ENCODE measurements around the gene BHLHE23. TPM values are rescaled to one million over a fixed set of nuclear protein-coding genes. Genes with fewer than 3 reads are reported as not detected.

BHLHE23 gene
- polyA plus RNA-seq, 1 of the 3 experiments (the other 2 are of a cell fraction): not detected

DNA sequence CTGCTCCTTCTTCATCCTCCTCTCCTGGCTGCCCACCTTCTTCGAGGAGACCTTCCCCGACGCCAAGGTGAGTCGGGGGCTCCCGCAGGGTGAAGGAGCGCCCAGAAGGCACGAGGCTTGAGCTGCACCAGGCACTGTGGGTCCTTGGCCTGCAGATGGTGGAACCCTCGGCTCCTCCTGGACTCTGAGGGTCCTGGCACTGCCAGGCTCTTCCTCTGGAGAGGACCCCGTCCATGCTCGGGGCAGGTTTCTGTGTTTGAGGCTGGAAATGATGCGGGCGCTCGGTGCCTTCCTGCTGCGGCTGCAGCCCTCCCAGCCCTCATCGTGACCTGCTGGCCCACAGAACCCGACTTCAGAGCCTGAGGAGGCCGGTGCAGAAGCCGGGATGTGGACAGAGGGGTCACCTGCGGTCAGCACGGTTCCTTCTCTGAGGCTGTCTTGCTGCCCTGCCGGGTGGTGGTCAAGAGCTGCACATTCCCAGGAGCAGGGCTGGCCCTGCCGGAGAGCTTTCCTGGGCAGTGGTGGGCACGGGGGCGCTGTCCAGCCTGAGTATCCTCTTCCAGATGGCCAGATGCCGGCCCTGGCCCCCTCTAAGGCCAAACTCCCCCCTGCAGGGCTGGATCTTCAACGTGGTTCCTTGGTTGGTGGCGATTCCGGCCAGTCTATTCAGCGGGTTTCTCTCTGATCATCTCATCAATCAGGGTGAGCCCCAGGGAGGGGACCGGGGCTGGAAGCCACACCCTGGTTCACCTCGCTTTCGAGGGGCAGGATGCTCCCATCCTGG lies 43.0 kb downstream of the BHLHE23 start:
- 0 out of 2 replicates have a peak, but pooled peaks cover 2% of the 10 kb centered on the region for H4K20me1 ChIP-seq (ENCODE audit: insufficient read depth)
- H3K36me3 ChIP-seq (replicated peaks in 1 of 2; ENCODE audit: control insufficient read depth in 1 of 2, insufficient read depth in 2 of 2, low read length in 1 of 2): no peaks in the 10 kb centered on the region
- ChIA-PET CTCF (interaction anchor here (1.0 to 1.1 kb wide), 2 partner anchors 17 to 259 kb away, joined by 3 read pairs; no protein-coding TSS in a partner anchor), POLR2A (no interaction called here)
- no peak for DNase-seq
- H3K9me3 ChIP-seq: no peaks in the 10 kb centered on the region
- H3K9ac ChIP-seq: no peak overlapping the region
- H3K4me1 ChIP-seq (ENCODE audit: control insufficient read depth in 1 of 2, insufficient read depth in 2 of 2, low read depth in 1 of 2, low read length in 1 of 2): peaks cover 0 to 3% of the 10 kb centered on the region in 2 experiments; a peak in 1 of 4 replicates
- H3K27ac ChIP-seq (ENCODE audit: low read depth in 2 of 2, low read length in 1 of 2): no peak overlapping the region
- H2AFZ ChIP-seq (ENCODE audit: low read depth): no peak overlapping the region
- 0 out of 2 replicates have a peak, but pooled peaks cover 11% of the 10 kb centered on the region for H3K27me3 ChIP-seq (ENCODE audit: insufficient read depth)
- TF ChIP-seq, protein P1, sequence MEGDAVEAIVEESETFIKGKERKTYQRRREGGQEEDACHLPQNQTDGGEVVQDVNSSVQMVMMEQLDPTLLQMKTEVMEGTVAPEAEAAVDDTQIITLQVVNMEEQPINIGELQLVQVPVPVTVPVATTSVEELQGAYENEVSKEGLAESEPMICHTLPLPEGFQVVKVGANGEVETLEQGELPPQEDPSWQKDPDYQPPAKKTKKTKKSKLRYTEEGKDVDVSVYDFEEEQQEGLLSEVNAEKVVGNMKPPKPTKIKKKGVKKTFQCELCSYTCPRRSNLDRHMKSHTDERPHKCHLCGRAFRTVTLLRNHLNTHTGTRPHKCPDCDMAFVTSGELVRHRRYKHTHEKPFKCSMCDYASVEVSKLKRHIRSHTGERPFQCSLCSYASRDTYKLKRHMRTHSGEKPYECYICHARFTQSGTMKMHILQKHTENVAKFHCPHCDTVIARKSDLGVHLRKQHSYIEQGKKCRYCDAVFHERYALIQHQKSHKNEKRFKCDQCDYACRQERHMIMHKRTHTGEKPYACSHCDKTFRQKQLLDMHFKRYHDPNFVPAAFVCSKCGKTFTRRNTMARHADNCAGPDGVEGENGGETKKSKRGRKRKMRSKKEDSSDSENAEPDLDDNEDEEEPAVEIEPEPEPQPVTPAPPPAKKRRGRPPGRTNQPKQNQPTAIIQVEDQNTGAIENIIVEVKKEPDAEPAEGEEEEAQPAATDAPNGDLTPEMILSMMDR (IDR thresholded peaks at IDR 0.05): no peak
- TF ChIP-seq, protein P2, sequence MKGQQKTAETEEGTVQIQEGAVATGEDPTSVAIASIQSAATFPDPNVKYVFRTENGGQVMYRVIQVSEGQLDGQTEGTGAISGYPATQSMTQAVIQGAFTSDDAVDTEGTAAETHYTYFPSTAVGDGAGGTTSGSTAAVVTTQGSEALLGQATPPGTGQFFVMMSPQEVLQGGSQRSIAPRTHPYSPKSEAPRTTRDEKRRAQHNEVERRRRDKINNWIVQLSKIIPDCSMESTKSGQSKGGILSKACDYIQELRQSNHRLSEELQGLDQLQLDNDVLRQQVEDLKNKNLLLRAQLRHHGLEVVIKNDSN (IDR thresholded peaks at IDR 0.05; ENCODE audit: borderline replicate concordance, low read depth): no peak
- TF ChIP-seq ELF1 (IDR thresholded peaks at IDR 0.05) (no peak), FOXJ3 (CRISPR knock-in tag; IDR thresholded peaks at IDR 0.05) (no peak), EP300 (IDR thresholded peaks at IDR 0.05; ENCODE audit: borderline replicate concordance in 1 of 2, low read depth in 1 of 2, low read length in 1 of 2) (no peak)
- H3K4me3 ChIP-seq (ENCODE audit: low read depth in 2 of 2, low read length in 1 of 2): no peak overlapping the region
- 17% methylated on average over 2 of the region's 32 CpGs for WGBS (ENCODE audit: low lambda C conversion rate)
- no peaks in the 10 kb centered on the region for H3K9me2 ChIP-seq
- no peak overlapping the region for H3K4me2 ChIP-seq
- no peaks in the 10 kb centered on the region for H3K79me2 ChIP-seq (ENCODE audit: insufficient read depth)
- H3F3A ChIP-seq (replicated peaks; ENCODE audit: insufficient read depth): no peaks in the 10 kb centered on the region

DNA sequence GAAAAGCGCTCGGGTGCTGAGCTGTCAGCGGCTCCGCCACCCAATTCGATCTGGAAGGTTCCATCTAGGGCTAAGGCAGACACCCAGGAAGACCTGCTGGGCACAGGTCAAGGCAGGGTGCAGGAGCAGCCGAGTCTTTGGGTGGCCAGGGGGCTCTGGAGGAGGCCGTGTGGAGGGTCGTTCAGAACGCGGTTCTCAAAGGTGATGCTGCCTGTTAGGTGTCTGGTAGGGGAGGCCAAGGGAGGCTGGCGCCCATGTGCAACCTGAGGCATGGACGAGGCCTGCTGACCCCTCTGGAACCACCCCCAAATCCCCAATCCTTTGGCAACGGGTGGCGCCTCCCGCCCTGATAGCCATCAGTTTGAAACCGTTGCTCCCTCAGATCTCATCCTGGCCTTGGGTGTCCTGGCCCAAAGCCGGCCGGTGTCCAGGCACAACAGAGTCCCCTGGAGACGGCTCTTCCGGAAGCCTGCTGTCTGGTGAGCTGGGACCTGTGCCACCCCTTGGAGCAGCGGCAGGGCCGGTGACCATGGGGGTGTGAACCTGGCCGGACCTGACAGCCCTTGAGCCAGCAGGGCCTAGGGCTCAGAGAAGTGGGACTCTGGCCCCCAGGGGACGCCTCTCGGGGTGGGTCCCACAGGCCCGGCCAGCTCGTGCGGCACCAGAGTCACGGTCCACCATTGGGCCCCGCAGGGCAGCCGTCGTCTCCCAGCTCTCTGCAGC lies 43.7 kb downstream of the BHLHE23 start:
- Histone ChIP-seq H3K9me2 (no peaks in the 10 kb centered on the region), H3K4me3 (ENCODE audit: low read depth in 2 of 2, low read length in 1 of 2) (no peak overlapping the region), H4K20me1 (ENCODE audit: insufficient read depth) (no peaks in the 10 kb centered on the region), H3K36me3 (replicated peaks in 1 of 2; ENCODE audit: control insufficient read depth in 1 of 2, insufficient read depth in 2 of 2, low read length in 1 of 2) (no peaks in the 10 kb centered on the region), H3K9me3 (no peaks in the 10 kb centered on the region), H3F3A (replicated peaks; ENCODE audit: insufficient read depth) (no peaks in the 10 kb centered on the region), H3K4me1 (ENCODE audit: control insufficient read depth in 1 of 2, insufficient read depth in 2 of 2, low read depth in 1 of 2, low read length in 1 of 2) (peaks cover 0 to 3% of the 10 kb centered on the region in 2 experiments; a peak in 1 of 4 replicates), H3K79me2 (ENCODE audit: insufficient read depth) (no peaks in the 10 kb centered on the region), H3K9ac (no peak overlapping the region), H3K27me3 (ENCODE audit: insufficient read depth) (0 out of 2 replicates have a peak, but pooled peaks cover 11% of the 10 kb centered on the region), H2AFZ (ENCODE audit: low read depth) (no peak overlapping the region), H3K27ac (ENCODE audit: low read depth in 2 of 2, low read length in 1 of 2) (no peak overlapping the region), H3K4me2 (no peak overlapping the region)
- CTCF ChIA-PET: no interaction called here
- TF ChIP-seq MXI1 (IDR thresholded peaks at IDR 0.05; ENCODE audit: low read depth, low read length) (no peak), SMC3 (IDR thresholded peaks at IDR 0.05; ENCODE audit: low read depth, low read length) (no peak), CHD2 (IDR thresholded peaks at IDR 0.05; ENCODE audit: low read length, partially characterized antibody) (no peak)
- 81% methylated on average over 9 of the region's 32 CpGs for WGBS (ENCODE audit: low lambda C conversion rate)
- POLR2A ChIA-PET: no interaction called here
- DNase-seq: no peak

All from SK-N-SH (cell line).